OCI-LY7 (cell line): Measurements from ENCODE around the gene BPIFB6. TPM values are rescaled to one million over a fixed set of nuclear protein-coding genes. Genes with fewer than 3 reads are reported as not detected.
"Not testable (repeated sequence)": the region's sequence is repeated elsewhere in the genome, so short reads cannot be mapped to it uniquely, and the experiment has no call there.

Experiments used
- BruUV-seq: library from RNA; stranded (reverse); fragments of 400-500 nt; replicated peaks from 2 replicates; lab custom pipeline; 2021; lab: Mats Ljungman, UMichigan
- CTCF ChIA-PET: fragments of 300-600 bp; sonication (Branson Sonifier 250); formaldehyde crosslinking; loops from one replicate; lab custom pipeline; 2022; ENCODE audit warnings: antibody characterized with exemption; ENCODE audit not compliant: unreplicated experiment; lab: Charles Lee
- POLR2A ChIA-PET: fragments of 300-600 bp; sonication (Branson Sonifier 250); formaldehyde crosslinking; loops from one replicate; lab custom pipeline; 2022; ENCODE audit warnings: antibody characterized with exemption; lab: Charles Lee
- DNase-seq: peaks from one replicate; pipeline ENCODE4 v3.0.0-alpha.2; 2015; ENCODE audit warnings: low spot score
- H2AFZ ChIP-seq: fragments of 200-600 bp; sonication (generic), shearing (Covaris generic); 2 replicates; pipeline ENCODE4 v1.6.1; 2014; ENCODE audit warnings: mild to moderate bottlenecking, antibody characterized with exemption, low read length, moderate library complexity
- H3K27ac ChIP-seq: fragments of 200-600 bp; sonication (generic); 2 replicates; pipeline ENCODE4 v1.5.1; 2014; ENCODE audit warnings: mixed run types, low read depth, mild to moderate bottlenecking, moderate library complexity, low read length, inconsistent platforms; ENCODE audit not compliant: poor library complexity, severe bottlenecking
- H3K36me3 ChIP-seq: fragments of 200-600 bp; sonication (generic); 2 replicates; pipeline ENCODE4 v1.6.1; 2014; ENCODE audit warnings: mild to moderate bottlenecking, antibody characterized with exemption, low read length, moderate library complexity, mixed read lengths; ENCODE audit not compliant: insufficient read depth
- H3K4me1 ChIP-seq: fragments of 200-600 bp; sonication (generic); 2 replicates; pipeline ENCODE4 v1.5.1; 2014; ENCODE audit warnings: mild to moderate bottlenecking, low read length; ENCODE audit not compliant: insufficient read depth, poor library complexity, severe bottlenecking
- H3K4me2 ChIP-seq: fragments of 200-600 bp; sonication (generic); 2 replicates; pipeline ENCODE4 v1.6.1; 2014; ENCODE audit warnings: mild to moderate bottlenecking, low read length
- H3K4me3 ChIP-seq: fragments of 200-600 bp; sonication (generic); 2 replicates; pipeline ENCODE4 v1.5.1; 2014; ENCODE audit warnings: mild to moderate bottlenecking, low read depth, low read length; ENCODE audit not compliant: poor library complexity, severe bottlenecking
- H3K79me2 ChIP-seq: fragments of 200-600 bp; sonication (generic); 2 replicates; pipeline ENCODE4 v1.6.1; 2016; ENCODE audit warnings: low read depth, mild to moderate bottlenecking, low read length, moderate library complexity, mixed read lengths; ENCODE audit not compliant: insufficient read depth
- H3K9me2 ChIP-seq: fragments of 200-600 bp; sonication (generic); 2 replicates; pipeline ENCODE4 v1.6.1; 2016; ENCODE audit warnings: mild to moderate bottlenecking, low read length, mixed read lengths; ENCODE audit not compliant: insufficient read depth
- H3K9me3 ChIP-seq: fragments of 200-600 bp; sonication (generic); 2 replicates; pipeline ENCODE4 v1.6.1; 2014; ENCODE audit warnings: mild to moderate bottlenecking, mixed run types, low read length, mixed read lengths
- H4K20me1 ChIP-seq: fragments of 200-600 bp; sonication (generic); 2 replicates; pipeline ENCODE4 v1.6.1; 2014; ENCODE audit warnings: mild to moderate bottlenecking, antibody characterized with exemption, low read length, moderate library complexity, mixed read lengths; ENCODE audit not compliant: insufficient read depth
- CTCF ChIP-seq: fragments of 200-600 bp; sonication (generic); conservative IDR thresholded peaks from 2 replicates; pipeline ENCODE4 v1.5.1; 2014; ENCODE audit warnings: mild to moderate bottlenecking, antibody characterized with exemption, low read length, moderate library complexity, mixed read lengths
- EZH2phosphoT487 ChIP-seq: fragments of 200-600 bp; sonication (generic); IDR thresholded peaks from 2 replicates; pipeline ENCODE4 v1.6.1; 2018; ENCODE audit warnings: low read depth, borderline replicate concordance, mild to moderate bottlenecking, mixed run types, antibody characterized with exemption, low read length, moderate library complexity, mixed read lengths
- intact Hi-C: fragments of 100-400 bp; cut with micrococcal nuclease; formaldehyde crosslinking; loops from one replicate; pipeline ENCODE4 v1.10.0; 2022; ENCODE audit not compliant: unreplicated experiment
- total RNA-seq, 2 experiments: library from RNA; depleted of rRNA in 1 of 2; stranded (reverse); fragments of >200 nt in 1 of 2; shearing (Covaris generic) in 1 of 2; gene quantifications; 2 replicates each; pipeline ENCODE4 v1.2.3, GENCODE V29; 2014 to 2022

BPIFB6 gene
- total RNA-seq, 2 experiments from 2014 or later: not detected

- ChIA-PET CTCF (no interaction called here), POLR2A (interaction anchor here (0.6 kb wide), 1 partner anchor 505 kb away, joined by 3 read pairs; no protein-coding TSS in a partner anchor)
- no peak for TF ChIP-seq CTCF
- no peak for TF ChIP-seq EZH2phosphoT487
- Histone ChIP-seq H4K20me1 (no peaks in the 10 kb centered on the region), H2AFZ (no peak overlapping the region), H3K9me3 (no peaks in the 10 kb centered on the region), H3K4me1 (no peaks in the 10 kb centered on the region), H3K4me3 (no peak overlapping the region), H3K27ac (no peak overlapping the region), H3K9me2 (no peaks in the 10 kb centered on the region), H3K79me2 (no peaks in the 10 kb centered on the region), H3K4me2 (no peak overlapping the region), H3K36me3 (no peaks in the 10 kb centered on the region)
- BruUV-seq: no TSS peak
- no peak for DNase-seq
- intact Hi-C loops: no loop called here
Measured at GRCh38 chr20:33043731-33044181, 12.3 kb downstream of the BPIFB6 start.

GRCh38 chr20:33045129-33045721 is 13.8 kb downstream of the BPIFB6 start:
- CTCF ChIA-PET, H3K4me2 ChIP-seq, H2AFZ ChIP-seq, H3K79me2 ChIP-seq, H3K9me3 ChIP-seq, H3K27ac ChIP-seq, POLR2A ChIA-PET, H4K20me1 ChIP-seq, H3K4me3 ChIP-seq, intact Hi-C loops, BruUV-seq, H3K36me3 ChIP-seq, H3K4me1 ChIP-seq, H3K9me2 ChIP-seq: not testable (repeated sequence)
- DNase-seq: peak; percentile 13

- Histone ChIP-seq H3K79me2 (no peaks in the 10 kb centered on the region), H3K4me2 (no peak overlapping the region), H3K9me2 (no peaks in the 10 kb centered on the region), H2AFZ (no peak overlapping the region), H3K27ac (no peak overlapping the region), H4K20me1 (no peaks in the 10 kb centered on the region), H3K4me1 (no peaks in the 10 kb centered on the region), H3K36me3 (no peaks in the 10 kb centered on the region), H3K4me3 (no peak overlapping the region), H3K9me3 (no peaks in the 10 kb centered on the region)
- intact Hi-C loops: no loop called here
- BruUV-seq: no TSS peak
- CTCF ChIA-PET: no interaction called here
- POLR2A ChIA-PET: interaction anchor here (0.6 kb wide), 1 partner anchor 1166 kb away, joined by 4 read pairs; no protein-coding TSS in a partner anchor
- no peak for DNase-seq
- no peak for TF ChIP-seq CTCF
- TF ChIP-seq EZH2phosphoT487: no peak
Measured at GRCh38 chr20:33046412-33046811, 15.0 kb downstream of the BPIFB6 start.
